ENCODE results near the gene KDM4C. TPM values are rescaled to one million over a fixed set of nuclear protein-coding genes. Genes with fewer than 3 reads are reported as not detected.

Gene KDM4C
- total and polyA plus RNA-seq, 4 donors = 18.9 to 69.5 (median 29.1) TPM

GRCh38 chr9:6779417-6780241, 21.9 kb downstream of the KDM4C start:
- Histone ChIP-seq H3K4me1 (ENCODE audit: control insufficient read depth, insufficient read depth, low read length) (peaks cover 9% of the 10 kb centered on the region), H3K27ac (ENCODE audit: low read depth, low read length) (no peak overlapping the region), H3K4me3 (ENCODE audit: low read depth, low read length) (no peak overlapping the region), H3K36me3 (ENCODE audit: control insufficient read depth, insufficient read depth, low read length) (no peaks in the 10 kb centered on the region), H3K27me3 (ENCODE audit: control insufficient read depth, insufficient read depth, low read length) (no peaks in the 10 kb centered on the region), H3K9me3 (ENCODE audit: control insufficient read depth, insufficient read depth, low read length) (no peaks in the 10 kb centered on the region)
- 88% methylated on average over 1 of the region's 3 CpGs for WGBS (ENCODE audit: insufficient coverage)
- peak in 1 of 6 donors; percentile 28 for DNase-seq (ENCODE audit: low read depth in 4 of 6, low spot score in 6 of 6)

GRCh38 chr9:6780690-6781089, 22.9 kb downstream of the KDM4C start:
- H3K4me3 ChIP-seq (ENCODE audit: low read depth, low read length) = no peak overlapping the region
- DNase-seq (ENCODE audit: low read depth in 4 of 6, low spot score in 6 of 6) = no peak
- H3K27me3 ChIP-seq (ENCODE audit: control insufficient read depth, insufficient read depth, low read length) = no peaks in the 10 kb centered on the region
- 60% methylated on average over 1 of the region's 4 CpGs for WGBS (ENCODE audit: insufficient coverage)
- peak overlapping the region; percentile 74 for H3K27ac ChIP-seq (ENCODE audit: low read depth, low read length)
- H3K36me3 ChIP-seq (ENCODE audit: control insufficient read depth, insufficient read depth, low read length) = no peaks in the 10 kb centered on the region
- no peaks in the 10 kb centered on the region for H3K9me3 ChIP-seq (ENCODE audit: control insufficient read depth, insufficient read depth, low read length)
- peaks cover 13% of the 10 kb centered on the region for H3K4me1 ChIP-seq (ENCODE audit: control insufficient read depth, insufficient read depth, low read length)

- Histone ChIP-seq H3K4me1 (ENCODE audit: control insufficient read depth, insufficient read depth, low read length) (peaks cover 15% of the 10 kb centered on the region), H3K9me3 (ENCODE audit: control insufficient read depth, insufficient read depth, low read length) (no peaks in the 10 kb centered on the region), H3K4me3 (ENCODE audit: low read depth, low read length) (no peak overlapping the region), H3K36me3 (ENCODE audit: control insufficient read depth, insufficient read depth, low read length) (no peaks in the 10 kb centered on the region), H3K27me3 (ENCODE audit: control insufficient read depth, insufficient read depth, low read length) (no peaks in the 10 kb centered on the region), H3K27ac (ENCODE audit: low read depth, low read length) (peak overlapping the region; percentile 74)
- WGBS (ENCODE audit: insufficient coverage) = no CpG with 5 or more reads among the region's 2 CpGs
- peak in 3 of 6 donors; percentile 19 to 57 (median 28) for DNase-seq (ENCODE audit: low read depth in 4 of 6, low spot score in 6 of 6)
These were observed 23.7 kb downstream of the KDM4C start for GRCh38 chr9:6781476-6781875.

- Histone ChIP-seq H3K27me3 (ENCODE audit: control insufficient read depth, insufficient read depth, low read length) (no peaks in the 10 kb centered on the region), H3K27ac (ENCODE audit: low read depth, low read length) (no peak overlapping the region), H3K4me3 (ENCODE audit: low read depth, low read length) (no peak overlapping the region), H3K4me1 (ENCODE audit: control insufficient read depth, insufficient read depth, low read length) (peaks cover 17% of the 10 kb centered on the region), H3K9me3 (ENCODE audit: control insufficient read depth, insufficient read depth, low read length) (no peaks in the 10 kb centered on the region), H3K36me3 (ENCODE audit: control insufficient read depth, insufficient read depth, low read length) (no peaks in the 10 kb centered on the region)
- 92% methylated on average over 2 of the region's 6 CpGs for WGBS (ENCODE audit: insufficient coverage)
- DNase-seq (ENCODE audit: low read depth in 4 of 6, low spot score in 6 of 6) = peak in 1 of 6 donors; percentile 56
These were observed 24.6 kb downstream of the KDM4C start for GRCh38 chr9:6782345-6782744.

- no peaks in the 10 kb centered on the region for H3K36me3 ChIP-seq (ENCODE audit: control insufficient read depth, insufficient read depth, low read length)
- H3K27ac ChIP-seq (ENCODE audit: low read depth, low read length) = no peak overlapping the region
- H3K27me3 ChIP-seq (ENCODE audit: control insufficient read depth, insufficient read depth, low read length) = no peaks in the 10 kb centered on the region
- 67% methylated on average over 1 of the region's 3 CpGs for WGBS (ENCODE audit: insufficient coverage)
- DNase-seq (ENCODE audit: low read depth in 4 of 6, low spot score in 6 of 6) = no peak
- H3K4me3 ChIP-seq (ENCODE audit: low read depth, low read length) = no peak overlapping the region
- peaks cover 17% of the 10 kb centered on the region for H3K4me1 ChIP-seq (ENCODE audit: control insufficient read depth, insufficient read depth, low read length)
- H3K9me3 ChIP-seq (ENCODE audit: control insufficient read depth, insufficient read depth, low read length) = no peaks in the 10 kb centered on the region
These were observed 25.2 kb downstream of the KDM4C start for GRCh38 chr9:6782981-6783380.

GRCh38 chr9:6783753-6784152, 26.0 kb downstream of the KDM4C start:
- no peak overlapping the region for H3K4me3 ChIP-seq (ENCODE audit: low read depth, low read length)
- H3K27me3 ChIP-seq (ENCODE audit: control insufficient read depth, insufficient read depth, low read length) = no peaks in the 10 kb centered on the region
- 93% methylated on average over 1 of the region's 1 CpG for WGBS (ENCODE audit: insufficient coverage)
- no peak overlapping the region for H3K27ac ChIP-seq (ENCODE audit: low read depth, low read length)
- no peaks in the 10 kb centered on the region for H3K9me3 ChIP-seq (ENCODE audit: control insufficient read depth, insufficient read depth, low read length)
- no peaks in the 10 kb centered on the region for H3K36me3 ChIP-seq (ENCODE audit: control insufficient read depth, insufficient read depth, low read length)
- DNase-seq (ENCODE audit: low read depth in 4 of 6, low spot score in 6 of 6) = no peak
- peaks cover 23% of the 10 kb centered on the region for H3K4me1 ChIP-seq (ENCODE audit: control insufficient read depth, insufficient read depth, low read length)

GRCh38 chr9:6785682-6786081, 27.9 kb downstream of the KDM4C start:
- no peak for DNase-seq (ENCODE audit: low read depth in 4 of 6, low spot score in 6 of 6)
- no peaks in the 10 kb centered on the region for H3K9me3 ChIP-seq (ENCODE audit: control insufficient read depth, insufficient read depth, low read length)
- WGBS (ENCODE audit: insufficient coverage) = no CpG with 5 or more reads among the region's 1 CpG
- peaks cover 24% of the 10 kb centered on the region for H3K4me1 ChIP-seq (ENCODE audit: control insufficient read depth, insufficient read depth, low read length)
- no peaks in the 10 kb centered on the region for H3K27me3 ChIP-seq (ENCODE audit: control insufficient read depth, insufficient read depth, low read length)
- no peak overlapping the region for H3K4me3 ChIP-seq (ENCODE audit: low read depth, low read length)
- no peaks in the 10 kb centered on the region for H3K36me3 ChIP-seq (ENCODE audit: control insufficient read depth, insufficient read depth, low read length)
- no peak overlapping the region for H3K27ac ChIP-seq (ENCODE audit: low read depth, low read length)

GRCh38 chr9:6787793-6788161, 30.0 kb downstream of the KDM4C start:
- no peak for DNase-seq (ENCODE audit: low read depth in 4 of 6, low spot score in 6 of 6)
- Histone ChIP-seq H3K36me3 (ENCODE audit: control insufficient read depth, insufficient read depth, low read length) (peaks cover 3% of the 10 kb centered on the region), H3K4me3 (ENCODE audit: low read depth, low read length) (no peak overlapping the region), H3K27ac (ENCODE audit: low read depth, low read length) (no peak overlapping the region), H3K4me1 (ENCODE audit: control insufficient read depth, insufficient read depth, low read length) (peaks cover 18% of the 10 kb centered on the region), H3K9me3 (ENCODE audit: control insufficient read depth, insufficient read depth, low read length) (no peaks in the 10 kb centered on the region), H3K27me3 (ENCODE audit: control insufficient read depth, insufficient read depth, low read length) (no peaks in the 10 kb centered on the region)
- WGBS (ENCODE audit: insufficient coverage) = 86% methylated on average over 2 of the region's 3 CpGs

GRCh38 chr9:6788162-6789016, 30.6 kb downstream of the KDM4C start:
- peak in 2 of 6 donors; percentile 26 to 72 for DNase-seq (ENCODE audit: low read depth in 4 of 6, low spot score in 6 of 6)
- Histone ChIP-seq H3K27me3 (ENCODE audit: control insufficient read depth, insufficient read depth, low read length) (no peaks in the 10 kb centered on the region), H3K4me1 (ENCODE audit: control insufficient read depth, insufficient read depth, low read length) (peaks cover 18% of the 10 kb centered on the region), H3K4me3 (ENCODE audit: low read depth, low read length) (no peak overlapping the region), H3K27ac (ENCODE audit: low read depth, low read length) (no peak overlapping the region), H3K36me3 (ENCODE audit: control insufficient read depth, insufficient read depth, low read length) (peaks cover 4% of the 10 kb centered on the region), H3K9me3 (ENCODE audit: control insufficient read depth, insufficient read depth, low read length) (no peaks in the 10 kb centered on the region)
- WGBS (ENCODE audit: insufficient coverage) = 30% methylated on average over 7 of the region's 8 CpGs
